ENCODE measurements around the gene ESR2.

Gene ESR2

DNA sequence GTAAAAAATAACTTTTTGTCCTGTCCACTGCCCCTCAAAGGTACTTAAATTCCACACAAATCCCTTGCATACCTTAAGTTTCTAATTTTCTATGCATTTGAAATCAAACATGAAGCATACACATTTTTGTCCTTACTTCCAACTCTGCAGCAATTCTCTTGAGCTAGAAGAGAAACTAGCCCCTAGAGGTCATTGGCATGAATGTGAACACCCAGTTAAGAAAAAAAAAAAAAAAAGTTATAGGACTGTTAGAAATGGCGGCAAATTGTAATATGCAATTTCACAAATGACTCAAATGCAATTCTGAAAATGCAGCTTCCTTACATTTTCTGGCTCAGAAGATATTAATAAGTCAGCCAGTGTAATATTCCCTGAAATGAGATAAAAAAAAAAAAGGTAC, 4.6 kb upstream of the ESR2 start:
- no peak overlapping the region for H2BK120ac ChIP-seq (ENCODE audit: low read depth, low read length)
- no peak overlapping the region for H2BK12ac ChIP-seq (ENCODE audit: low read length in 2 of 2)
- no peak overlapping the region for H3K9ac ChIP-seq (ENCODE audit: low read length)
- no peak overlapping the region for H2BK15ac ChIP-seq (ENCODE audit: low read depth, poor library complexity, severe bottlenecking)
- H3K14ac ChIP-seq (ENCODE audit: low read length in 2 of 2): no peak overlapping the region
- H3K36me3 ChIP-seq (ENCODE audit: control insufficient read depth in 1 of 2, insufficient read depth in 2 of 2, low read depth in 1 of 2, low read length in 2 of 2): no peaks in the 10 kb centered on the region
- H2BK5ac ChIP-seq (ENCODE audit: low read depth, low read length, poor library complexity, severe bottlenecking): no peak overlapping the region
- H3K9me3 ChIP-seq (ENCODE audit: control insufficient read depth, low read length): no peaks in the 10 kb centered on the region
- no peak overlapping the region for H3K4me3 ChIP-seq (ENCODE audit: insufficient read depth in 1 of 2, low read depth in 1 of 2, low read length in 2 of 2)
- WGBS: no CpG with 5 or more reads among the region's 1 CpG
- no peak overlapping the region for H3K27ac ChIP-seq (ENCODE audit: low read length, poor library complexity, severe bottlenecking)
- H3K4me2 ChIP-seq (ENCODE audit: low read length, poor library complexity, severe bottlenecking): no peak overlapping the region
- no peak overlapping the region for H3K18ac ChIP-seq (ENCODE audit: low read depth in 1 of 2, low read length in 2 of 2)
- H3K27me3 ChIP-seq (ENCODE audit: control insufficient read depth in 1 of 2, insufficient read depth in 1 of 2, low read length in 2 of 2): peaks cover 0 to 66% of the 10 kb centered on the region in 2 experiments
- H2AK5ac ChIP-seq (ENCODE audit: low read length, severe bottlenecking): no peak overlapping the region
- peak; percentile 18 for DNase-seq
- H3K4me1 ChIP-seq (ENCODE audit: control insufficient read depth, insufficient read depth, low read depth, low read length): peaks cover 11% of the 10 kb centered on the region
- no peak overlapping the region for H2AFZ ChIP-seq (ENCODE audit: low read depth, low read length)
- H4K8ac ChIP-seq (ENCODE audit: low read length): no peak overlapping the region
- no peak overlapping the region for H3K23ac ChIP-seq (ENCODE audit: low read length in 2 of 2)
- H3K4ac ChIP-seq (ENCODE audit: low read depth in 1 of 2, low read length in 2 of 2): no peak overlapping the region
- H4K91ac ChIP-seq (ENCODE audit: low read length): no peak overlapping the region
- H3K79me1 ChIP-seq (replicated peaks; ENCODE audit: low read length, poor library complexity, severe bottlenecking): peaks cover 2% of the 10 kb centered on the region

DNA sequence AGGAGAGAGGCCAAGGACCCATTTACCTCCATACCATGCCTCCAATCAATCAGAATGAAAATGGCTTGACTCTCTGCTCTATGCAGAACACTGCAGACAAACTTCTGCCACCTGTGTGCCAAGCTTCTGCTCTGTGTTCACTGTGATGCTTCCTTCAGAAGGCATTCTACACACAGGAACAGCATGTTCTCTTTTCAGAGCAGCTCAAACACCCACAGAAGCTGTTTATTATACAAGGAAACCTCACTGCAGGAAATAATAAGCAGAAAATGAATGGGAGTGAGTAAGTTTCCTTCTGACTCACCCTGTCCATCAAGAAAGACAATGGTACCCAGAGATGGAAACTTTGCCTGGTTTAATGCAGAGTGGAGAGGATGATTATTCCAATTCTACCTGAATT, 2.4 kb upstream of the ESR2 start:
- no peak overlapping the region for H3K4ac ChIP-seq (ENCODE audit: low read depth in 1 of 2, low read length in 2 of 2)
- H4K8ac ChIP-seq (ENCODE audit: low read length): no peak overlapping the region
- no peak overlapping the region for H4K91ac ChIP-seq (ENCODE audit: low read length)
- no peak overlapping the region for H2BK15ac ChIP-seq (ENCODE audit: low read depth, poor library complexity, severe bottlenecking)
- no peak overlapping the region for H3K23ac ChIP-seq (ENCODE audit: low read length in 2 of 2)
- H3K4me2 ChIP-seq (ENCODE audit: low read length, poor library complexity, severe bottlenecking): no peak overlapping the region
- H3K27me3 ChIP-seq (ENCODE audit: control insufficient read depth in 1 of 2, insufficient read depth in 1 of 2, low read length in 2 of 2): peaks cover 0 to 74% of the 10 kb centered on the region in 2 experiments
- no peak overlapping the region for H3K14ac ChIP-seq (ENCODE audit: low read length in 2 of 2)
- no peak overlapping the region for H2AFZ ChIP-seq (ENCODE audit: low read depth, low read length)
- H2BK120ac ChIP-seq (ENCODE audit: low read depth, low read length): no peak overlapping the region
- DNase-seq: peak; percentile 26
- no peak overlapping the region for H2BK5ac ChIP-seq (ENCODE audit: low read depth, low read length, poor library complexity, severe bottlenecking)
- peaks cover 11% of the 10 kb centered on the region for H3K4me1 ChIP-seq (ENCODE audit: control insufficient read depth, insufficient read depth, low read depth, low read length)
- H3K9ac ChIP-seq (ENCODE audit: low read length): no peak overlapping the region
- H3K36me3 ChIP-seq (ENCODE audit: control insufficient read depth in 1 of 2, insufficient read depth in 2 of 2, low read depth in 1 of 2, low read length in 2 of 2): no peaks in the 10 kb centered on the region
- H3K4me3 ChIP-seq (ENCODE audit: insufficient read depth in 1 of 2, low read depth in 1 of 2, low read length in 2 of 2): no peak overlapping the region
- no peak overlapping the region for H3K18ac ChIP-seq (ENCODE audit: low read depth in 1 of 2, low read length in 2 of 2)
- no peak overlapping the region for H2BK12ac ChIP-seq (ENCODE audit: low read length in 2 of 2)
- H3K79me1 ChIP-seq (replicated peaks; ENCODE audit: low read length, poor library complexity, severe bottlenecking): peaks cover 2% of the 10 kb centered on the region
- H3K9me3 ChIP-seq (ENCODE audit: control insufficient read depth, low read length): no peaks in the 10 kb centered on the region
- H3K27ac ChIP-seq (ENCODE audit: low read length, poor library complexity, severe bottlenecking): no peak overlapping the region
- H2AK5ac ChIP-seq (ENCODE audit: low read length, severe bottlenecking): no peak overlapping the region

DNA sequence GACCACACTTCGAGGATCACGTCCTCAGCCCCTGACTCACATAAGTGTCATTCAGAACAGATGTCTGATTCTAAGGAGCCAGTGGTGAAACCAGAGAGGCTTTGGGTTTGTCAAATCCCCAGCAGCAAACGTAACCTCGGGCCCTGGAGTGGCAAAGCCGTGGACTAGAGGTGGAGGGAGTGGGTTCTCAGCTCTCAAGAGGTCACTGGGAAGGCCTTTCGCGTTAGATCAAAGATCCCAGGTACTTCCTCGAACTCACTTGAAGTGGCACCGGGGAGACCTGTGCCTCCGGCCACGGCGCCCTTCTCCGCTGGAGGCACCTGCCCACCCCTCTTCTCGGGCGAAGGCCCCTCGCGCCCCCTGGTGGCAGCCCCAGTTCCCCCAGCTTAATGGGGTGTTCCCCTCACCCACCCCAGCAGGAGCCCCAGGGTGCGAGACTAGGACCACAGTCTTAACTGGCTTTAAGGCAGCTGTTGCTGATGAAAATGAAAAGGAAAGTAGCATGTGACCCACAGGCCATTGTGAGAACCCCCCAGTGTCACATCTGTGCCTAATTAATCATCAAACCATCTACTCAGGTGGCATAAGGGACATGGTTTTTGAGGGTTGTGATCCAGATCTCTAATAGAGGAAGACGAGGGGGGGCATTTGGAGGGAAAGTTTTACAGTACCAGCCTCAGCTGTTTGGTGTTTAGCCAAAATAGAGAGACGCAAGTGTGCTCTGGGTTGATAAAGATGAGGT, 672 bp upstream of the ESR2 start:
- Histone ChIP-seq H3K79me1 (replicated peaks; ENCODE audit: low read length, poor library complexity, severe bottlenecking) (peaks cover 4% of the 10 kb centered on the region), H3K9ac (ENCODE audit: low read length) (peak overlapping the region; percentile 52), H3K9me3 (ENCODE audit: control insufficient read depth, low read length) (no peaks in the 10 kb centered on the region), H2BK120ac (ENCODE audit: low read depth, low read length) (no peak overlapping the region), H3K18ac (ENCODE audit: low read depth in 1 of 2, low read length in 2 of 2) (no peak overlapping the region), H2AK5ac (ENCODE audit: low read length, severe bottlenecking) (peak overlapping the region; percentile 68), H3K27ac (ENCODE audit: low read length, poor library complexity, severe bottlenecking) (no peak overlapping the region), H4K8ac (ENCODE audit: low read length) (no peak overlapping the region), H4K91ac (ENCODE audit: low read length) (no peak overlapping the region), H2BK15ac (ENCODE audit: low read depth, poor library complexity, severe bottlenecking) (no peak overlapping the region), H3K4me3 (ENCODE audit: insufficient read depth in 1 of 2, low read depth in 1 of 2, low read length in 2 of 2) (peak overlapping the region; percentile 70 to 76), H3K27me3 (ENCODE audit: control insufficient read depth in 1 of 2, insufficient read depth in 1 of 2, low read length in 2 of 2) (peaks cover 0 to 63% of the 10 kb centered on the region in 2 experiments), H3K4me2 (ENCODE audit: low read length, poor library complexity, severe bottlenecking) (peak overlapping the region; percentile 81), H2AFZ (ENCODE audit: low read depth, low read length) (peak overlapping the region; percentile 53), H2BK12ac (ENCODE audit: low read length in 2 of 2) (no peak overlapping the region), H3K23ac (ENCODE audit: low read length in 2 of 2) (peak overlapping the region in 1 of 2 experiments; percentile 9), H3K14ac (ENCODE audit: low read length in 2 of 2) (no peak overlapping the region), H3K4ac (ENCODE audit: low read depth in 1 of 2, low read length in 2 of 2) (no peak overlapping the region), H2BK5ac (ENCODE audit: low read depth, low read length, poor library complexity, severe bottlenecking) (no peak overlapping the region), H3K36me3 (ENCODE audit: control insufficient read depth in 1 of 2, insufficient read depth in 2 of 2, low read depth in 1 of 2, low read length in 2 of 2) (no peaks in the 10 kb centered on the region), H3K4me1 (ENCODE audit: control insufficient read depth, insufficient read depth, low read depth, low read length) (peaks cover 11% of the 10 kb centered on the region)
- WGBS: 9% methylated on average over 16 of the region's 20 CpGs
- peak; percentile 63 for DNase-seq

GRCh38 chr14:64292197-64292596, 2.0 kb downstream of the ESR2 start:
- peaks cover 11% of the 10 kb centered on the region for H3K4me1 ChIP-seq (ENCODE audit: control insufficient read depth, insufficient read depth, low read depth, low read length)
- H2BK120ac ChIP-seq (ENCODE audit: low read depth, low read length): no peak overlapping the region
- H3K36me3 ChIP-seq (ENCODE audit: control insufficient read depth in 1 of 2, insufficient read depth in 2 of 2, low read depth in 1 of 2, low read length in 2 of 2): no peaks in the 10 kb centered on the region
- no peak overlapping the region for H3K4me3 ChIP-seq (ENCODE audit: insufficient read depth in 1 of 2, low read depth in 1 of 2, low read length in 2 of 2)
- H3K27ac ChIP-seq (ENCODE audit: low read length, poor library complexity, severe bottlenecking): no peak overlapping the region
- peaks cover 0 to 43% of the 10 kb centered on the region in 2 experiments for H3K27me3 ChIP-seq (ENCODE audit: control insufficient read depth in 1 of 2, insufficient read depth in 1 of 2, low read length in 2 of 2)
- WGBS: 100% methylated on average over 1 of the region's 3 CpGs
- H3K9ac ChIP-seq (ENCODE audit: low read length): no peak overlapping the region
- H2BK15ac ChIP-seq (ENCODE audit: low read depth, poor library complexity, severe bottlenecking): no peak overlapping the region
- no peak overlapping the region for H3K14ac ChIP-seq (ENCODE audit: low read length in 2 of 2)
- H3K23ac ChIP-seq (ENCODE audit: low read length in 2 of 2): no peak overlapping the region
- H2BK12ac ChIP-seq (ENCODE audit: low read length in 2 of 2): no peak overlapping the region
- H3K4ac ChIP-seq (ENCODE audit: low read depth in 1 of 2, low read length in 2 of 2): no peak overlapping the region
- peaks cover 6% of the 10 kb centered on the region for H3K79me1 ChIP-seq (replicated peaks; ENCODE audit: low read length, poor library complexity, severe bottlenecking)
- H3K4me2 ChIP-seq (ENCODE audit: low read length, poor library complexity, severe bottlenecking): no peak overlapping the region
- H2AK5ac ChIP-seq (ENCODE audit: low read length, severe bottlenecking): no peak overlapping the region
- H4K8ac ChIP-seq (ENCODE audit: low read length): no peak overlapping the region
- no peaks in the 10 kb centered on the region for H3K9me3 ChIP-seq (ENCODE audit: control insufficient read depth, low read length)
- no peak for DNase-seq
- no peak overlapping the region for H3K18ac ChIP-seq (ENCODE audit: low read depth in 1 of 2, low read length in 2 of 2)
- H2AFZ ChIP-seq (ENCODE audit: low read depth, low read length): no peak overlapping the region
- H4K91ac ChIP-seq (ENCODE audit: low read length): no peak overlapping the region
- H2BK5ac ChIP-seq (ENCODE audit: low read depth, low read length, poor library complexity, severe bottlenecking): no peak overlapping the region
